ENCODE measurements around the gene ADORA2B.

ADORA2B gene

GRCh38 chr17:15944759-15945526 lies at the start of gene ADORA2B (continued):
- 0 out of 2 replicates have a peak, but pooled peaks have one; percentile 22 for TF ChIP-seq ZFP69B (tag by site-specific recombination; IDR thresholded peaks at IDR 0.05)
- TF ChIP-seq ZNF335 (tag by site-specific recombination; conservative IDR thresholded peaks at IDR 0.05), result peak; percentile 90
- peak; percentile 14; the same call in 1 of the 2 replicates for TF ChIP-seq KLF10 (tag by site-specific recombination; IDR thresholded peaks at IDR 0.05)
- no peak for TF ChIP-seq ZNF133 (tag by site-specific recombination; IDR thresholded peaks at IDR 0.05)
- no peak for TF ChIP-seq BCL11A (tag by site-specific recombination; IDR thresholded peaks at IDR 0.05; ENCODE audit: low read depth)
- no peak for TF ChIP-seq ZNF23 (tag by site-specific recombination; IDR thresholded peaks at IDR 0.05; ENCODE audit: borderline replicate concordance)
- no peak; the same call in 1 of the 2 replicates for TF ChIP-seq ZNF449 (tag by site-specific recombination; IDR thresholded peaks at IDR 0.05)
- TF ChIP-seq HOXD13 (CRISPR knock-in tag; IDR thresholded peaks at IDR 0.05; ENCODE audit: borderline replicate concordance), result no peak
- no peak; the same call in 1 of the 2 replicates for TF ChIP-seq ZNF843 (tag by site-specific recombination; IDR thresholded peaks at IDR 0.05)
- no peak for TF ChIP-seq GLI2 (tag by site-specific recombination; IDR thresholded peaks at IDR 0.05; ENCODE audit: borderline replicate concordance, low read depth)
- peak; percentile 15; the same call in 1 of the 2 replicates for TF ChIP-seq KLF8 (tag by site-specific recombination; IDR thresholded peaks at IDR 0.05)
- peak; percentile 80 for TF ChIP-seq ZNF600 (tag by site-specific recombination; IDR thresholded peaks at IDR 0.05)
- TF ChIP-seq TRIM28 (IDR thresholded peaks at IDR 0.05; ENCODE audit: borderline replicate concordance, low read length), result peak; percentile 42; the same call in 1 of the 2 replicates
- TF ChIP-seq ZNF621 (tag by site-specific recombination; IDR thresholded peaks at IDR 0.05), result no peak
- no peak for TF ChIP-seq ZNF10 (tag by site-specific recombination; IDR thresholded peaks at IDR 0.05)
- TF ChIP-seq IKZF3 (tag by site-specific recombination; IDR thresholded peaks at IDR 0.05), result 0 out of 2 replicates have a peak, but pooled peaks have one; percentile 12
- peak; percentile 83; the same call in 1 of the 2 replicates for TF ChIP-seq ZSCAN30 (tag by site-specific recombination; IDR thresholded peaks at IDR 0.05)
- no peak for TF ChIP-seq KLF7 (tag by site-specific recombination; IDR thresholded peaks at IDR 0.05; ENCODE audit: borderline replicate concordance)
- no peak for TF ChIP-seq ZNF529 (tag by site-specific recombination; IDR thresholded peaks at IDR 0.05; ENCODE audit: insufficient replicate concordance)
- peak; percentile 78; the same call in 1 of the 2 replicates for TF ChIP-seq HOXC10 (CRISPR knock-in tag; IDR thresholded peaks at IDR 0.05)
- peak; percentile 94 for TF ChIP-seq ZBTB6 (tag by site-specific recombination; IDR thresholded peaks at IDR 0.05)
- TF ChIP-seq ZNF514 (tag by site-specific recombination; IDR thresholded peaks at IDR 0.05), result no peak
- TF ChIP-seq ZNF830 (tag by site-specific recombination; IDR thresholded peaks at IDR 0.05; ENCODE audit: low read depth), result no peak
- TF ChIP-seq ZSCAN18 (tag by site-specific recombination; IDR thresholded peaks at IDR 0.05), result no peak
- peak; percentile 78 for TF ChIP-seq YY2 (tag by site-specific recombination; IDR thresholded peaks at IDR 0.05)
- TF ChIP-seq ZNF140 (tag by site-specific recombination; IDR thresholded peaks at IDR 0.05), result no peak
- peak; percentile 40; the same call in 1 of the 2 replicates for TF ChIP-seq KLF17 (tag by site-specific recombination; IDR thresholded peaks at IDR 0.05)
- TF ChIP-seq ZNF777 (tag by site-specific recombination; IDR thresholded peaks at IDR 0.05; ENCODE audit: borderline replicate concordance), result peak; percentile 66; the same call in 1 of the 2 replicates
- no peak for TF ChIP-seq ZNF747 (tag by site-specific recombination; IDR thresholded peaks at IDR 0.05)
- no peak for TF ChIP-seq SALL2 (tag by site-specific recombination; IDR thresholded peaks at IDR 0.05; ENCODE audit: borderline replicate concordance)
- 0 out of 2 replicates have a peak, but pooled peaks have one; percentile 49 for TF ChIP-seq ZEB2 (tag by site-specific recombination; IDR thresholded peaks at IDR 0.05)
- no peak for TF ChIP-seq ZNF791 (tag by site-specific recombination; IDR thresholded peaks at IDR 0.05)
- TF ChIP-seq RBAK (tag by site-specific recombination; IDR thresholded peaks at IDR 0.05), result no peak
- no peak for TF ChIP-seq ZNF645 (tag by site-specific recombination; IDR thresholded peaks at IDR 0.05)
- TF ChIP-seq ZNF610 (tag by site-specific recombination; IDR thresholded peaks at IDR 0.05; ENCODE audit: borderline replicate concordance), result no peak

Measured in HEK293 (cell line).